Choroid plexus epithelial cell (primary cell): ENCODE measurements around the gene TRAF3IP1.
"Not testable (repeated sequence)": the region's sequence is repeated elsewhere in the genome, so short reads cannot be mapped to it uniquely, and the experiment has no call there.

Source experiments
- DNase-seq: peaks from one replicate; pipeline ENCODE4 v3.0.0-alpha.2; 2010; ENCODE audit warnings: low read depth
- H3K4me3 ChIP-seq: 2 replicates; pipeline ENCODE4 v1.5.1; 2011; ENCODE audit warnings: low read depth, mild to moderate bottlenecking, control low read depth, low read length, moderate library complexity
- TF ChIP-seq, protein P1 (sequence below): conservative IDR thresholded peaks from 2 replicates; pipeline ENCODE4 v1.5.1; 2011; ENCODE audit warnings: low read depth, mild to moderate bottlenecking, control low read depth, inconsistent platforms, low read length, moderate library complexity

Gene TRAF3IP1

DNA sequence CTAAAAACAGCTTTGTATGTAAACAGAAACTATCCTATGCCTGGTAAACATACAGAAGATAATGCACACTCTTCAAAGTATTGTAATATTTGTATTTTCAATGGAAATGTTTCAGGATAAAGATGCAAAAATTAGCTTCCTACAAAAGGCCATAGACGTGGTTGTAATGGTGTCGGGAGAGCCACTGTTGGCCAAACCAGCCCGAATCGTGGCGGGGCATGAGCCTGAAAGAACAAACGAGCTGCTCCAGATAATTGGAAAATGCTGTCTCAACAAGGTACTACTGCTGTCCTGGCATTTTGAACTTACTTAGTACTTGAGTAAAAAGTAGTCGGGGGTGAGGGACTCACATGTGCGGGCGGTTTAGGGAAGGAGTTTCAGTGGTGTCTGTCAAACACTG lies 5.4 kb downstream of the TRAF3IP1 start:
- no peak for DNase-seq
- TF ChIP-seq, protein P1, sequence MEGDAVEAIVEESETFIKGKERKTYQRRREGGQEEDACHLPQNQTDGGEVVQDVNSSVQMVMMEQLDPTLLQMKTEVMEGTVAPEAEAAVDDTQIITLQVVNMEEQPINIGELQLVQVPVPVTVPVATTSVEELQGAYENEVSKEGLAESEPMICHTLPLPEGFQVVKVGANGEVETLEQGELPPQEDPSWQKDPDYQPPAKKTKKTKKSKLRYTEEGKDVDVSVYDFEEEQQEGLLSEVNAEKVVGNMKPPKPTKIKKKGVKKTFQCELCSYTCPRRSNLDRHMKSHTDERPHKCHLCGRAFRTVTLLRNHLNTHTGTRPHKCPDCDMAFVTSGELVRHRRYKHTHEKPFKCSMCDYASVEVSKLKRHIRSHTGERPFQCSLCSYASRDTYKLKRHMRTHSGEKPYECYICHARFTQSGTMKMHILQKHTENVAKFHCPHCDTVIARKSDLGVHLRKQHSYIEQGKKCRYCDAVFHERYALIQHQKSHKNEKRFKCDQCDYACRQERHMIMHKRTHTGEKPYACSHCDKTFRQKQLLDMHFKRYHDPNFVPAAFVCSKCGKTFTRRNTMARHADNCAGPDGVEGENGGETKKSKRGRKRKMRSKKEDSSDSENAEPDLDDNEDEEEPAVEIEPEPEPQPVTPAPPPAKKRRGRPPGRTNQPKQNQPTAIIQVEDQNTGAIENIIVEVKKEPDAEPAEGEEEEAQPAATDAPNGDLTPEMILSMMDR, result no peak
- H3K4me3 ChIP-seq, result no peak overlapping the region

DNA sequence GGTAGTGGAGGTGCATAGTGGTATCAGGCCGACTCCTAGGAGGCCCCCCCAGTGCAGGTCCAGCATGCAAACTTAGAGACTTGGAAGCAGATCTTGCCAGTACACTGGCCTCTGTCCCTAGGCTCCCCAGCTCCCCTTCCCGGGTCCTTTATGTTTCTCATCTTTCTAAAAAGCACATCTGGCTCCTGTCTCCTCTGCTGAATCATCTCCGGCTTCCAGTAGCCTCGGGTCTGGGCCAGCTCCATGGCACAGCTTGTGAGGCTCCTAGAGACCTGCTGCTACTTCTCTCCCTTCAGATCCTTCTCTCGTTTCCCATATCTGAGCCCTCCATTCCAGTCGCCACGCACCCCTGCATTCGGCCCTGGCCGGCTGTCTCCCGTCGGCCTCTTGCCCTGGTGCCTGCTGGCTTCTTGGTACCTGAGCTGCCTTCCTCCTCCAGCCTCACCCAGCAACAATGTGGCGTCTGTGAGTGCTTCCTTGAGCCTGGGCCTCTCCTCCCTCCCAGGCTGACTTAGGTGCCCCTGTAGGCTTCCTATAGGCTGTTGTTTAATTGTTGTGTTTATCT lies 6.6 kb downstream of the TRAF3IP1 start:
- no peak for DNase-seq
- H3K4me3 ChIP-seq, result no peak overlapping the region
- TF ChIP-seq, protein P1, result no peak

DNA sequence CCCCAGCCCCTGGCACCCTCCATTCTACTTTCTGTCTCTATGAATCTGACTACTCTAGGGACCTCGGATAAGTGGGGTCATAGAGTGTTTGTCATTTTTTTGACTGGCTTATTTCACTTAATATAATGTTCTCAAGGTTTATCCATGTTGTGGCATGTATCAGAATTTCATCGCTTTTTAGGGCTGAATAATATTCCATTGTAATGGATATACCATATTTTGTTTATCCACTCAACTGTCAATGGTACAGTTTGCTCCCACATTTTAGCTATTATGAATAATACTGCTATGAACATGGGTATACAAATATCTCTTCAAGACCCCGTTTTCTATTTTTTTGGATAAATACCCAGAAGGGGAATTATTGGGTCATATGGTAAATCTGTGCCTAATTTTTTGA lies 7.4 kb downstream of the TRAF3IP1 start:
- TF ChIP-seq, protein P1, result no peak
- no peak overlapping the region for H3K4me3 ChIP-seq
- no peak for DNase-seq

DNA sequence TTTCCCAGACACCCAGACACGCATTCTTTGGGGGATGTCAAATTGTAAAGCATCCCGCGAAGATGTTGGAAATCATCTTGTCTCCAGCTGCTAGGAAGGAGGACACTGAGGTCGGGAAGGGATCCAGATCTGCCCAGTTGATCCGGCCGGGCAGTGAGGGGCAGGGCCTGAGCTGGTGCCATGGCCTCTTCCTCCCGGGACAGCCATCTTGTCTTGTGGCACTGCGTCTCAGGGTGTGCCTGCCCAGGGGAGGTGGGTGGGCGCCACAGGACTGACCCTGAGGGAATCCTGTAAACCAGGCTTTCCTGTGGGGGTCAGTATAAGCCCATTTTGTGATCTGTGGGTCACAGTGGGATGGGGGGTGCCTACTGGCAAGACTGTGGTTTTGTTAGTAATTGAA lies 10.1 kb downstream of the TRAF3IP1 start:
- TF ChIP-seq, protein P1, result no peak
- H3K4me3 ChIP-seq, result no peak overlapping the region
- no peak for DNase-seq

DNA sequence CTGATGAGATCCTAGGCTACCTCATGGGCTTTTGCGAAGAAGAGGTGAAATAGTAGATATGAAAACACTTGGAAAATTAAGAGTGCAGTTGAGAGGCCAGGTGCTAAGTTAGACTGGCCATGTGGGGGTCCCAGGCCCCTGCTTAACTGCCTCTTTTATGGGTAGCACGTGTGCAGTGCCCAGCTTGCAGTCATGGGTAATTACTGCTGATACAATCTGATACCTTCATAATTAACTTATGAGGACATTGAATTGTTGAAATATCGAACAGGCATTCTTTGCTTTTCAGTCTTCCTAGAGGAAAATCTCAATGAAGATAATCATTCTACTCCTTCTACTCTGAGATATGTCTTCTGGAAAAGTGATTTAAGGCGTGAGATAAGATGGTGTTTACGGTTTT lies 11.6 kb downstream of the TRAF3IP1 start:
- TF ChIP-seq, protein P1, result no peak
- DNase-seq, result no peak
- no peak overlapping the region for H3K4me3 ChIP-seq

DNA sequence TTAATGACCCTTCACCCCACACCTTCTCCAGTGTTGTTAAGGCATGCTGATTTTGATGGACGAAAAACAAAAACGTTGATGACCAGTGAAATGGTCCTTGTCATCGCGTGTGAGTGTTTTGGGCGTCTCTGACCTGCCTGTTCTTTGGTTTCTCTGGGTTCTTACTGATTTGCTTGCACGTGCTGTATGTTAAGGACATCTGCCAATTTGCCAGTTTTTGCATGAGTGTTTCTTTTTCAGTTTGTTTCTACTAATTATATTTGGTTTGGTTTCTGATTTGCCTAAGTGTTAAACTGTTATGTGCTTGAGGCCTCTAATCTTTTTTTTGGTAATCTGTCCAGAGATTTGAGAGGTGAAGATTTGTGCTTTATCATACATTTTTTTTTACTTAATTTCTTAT lies 14.6 kb downstream of the TRAF3IP1 start:
- no peak overlapping the region for H3K4me3 ChIP-seq
- no peak for DNase-seq
- TF ChIP-seq, protein P1, result no peak

DNA sequence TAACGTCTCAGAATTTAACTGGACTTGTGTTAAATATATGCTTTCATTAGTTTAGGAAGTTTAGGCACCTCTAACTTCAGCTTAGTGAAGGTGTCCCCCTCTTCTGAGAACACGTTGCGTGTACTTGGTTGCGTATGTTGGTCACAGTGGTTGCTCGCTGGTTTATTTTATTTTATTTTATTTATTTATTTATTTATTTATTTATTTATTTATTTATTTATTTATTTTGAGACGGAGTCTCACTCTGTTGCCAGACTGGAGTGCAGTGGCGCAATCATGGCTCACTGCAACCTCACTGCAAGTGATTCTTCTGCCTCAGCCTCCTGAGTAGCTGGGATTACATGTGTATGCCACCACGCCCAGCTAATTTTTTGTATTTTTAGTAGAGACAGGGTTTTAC lies 15.3 kb downstream of the TRAF3IP1 start:
- DNase-seq, H3K4me3 ChIP-seq: not testable (repeated sequence)
